ENCODE results near the gene ARIH1.
"Not testable (repeated sequence)": the region's sequence is repeated elsewhere in the genome, so short reads cannot be mapped to it uniquely, and the experiment has no call there.

The ARIH1 gene

DNA sequence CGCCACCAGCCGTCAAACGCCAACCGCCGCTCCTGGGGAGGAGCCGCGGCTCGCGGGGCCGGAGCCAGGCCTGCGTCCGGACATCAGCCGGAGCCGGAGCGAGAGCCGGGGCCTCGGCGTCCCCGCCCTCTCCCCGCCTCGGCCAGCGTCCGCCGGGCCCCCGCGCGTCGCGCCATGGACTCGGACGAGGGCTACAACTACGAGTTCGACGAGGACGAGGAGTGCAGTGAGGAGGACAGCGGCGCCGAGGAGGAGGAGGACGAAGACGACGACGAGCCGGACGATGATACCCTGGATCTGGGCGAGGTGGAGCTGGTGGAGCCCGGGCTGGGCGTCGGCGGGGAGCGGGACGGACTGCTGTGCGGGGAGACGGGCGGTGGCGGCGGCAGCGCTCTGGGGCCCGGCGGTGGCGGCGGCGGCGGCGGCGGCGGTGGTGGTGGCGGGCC, 359 bp downstream of the ARIH1 start:
- Mint-ChIP-seq H3K4me1 (ENCODE audit: low read depth in 2 of 2) (peaks cover 35 to 54% of the 10 kb centered on the region in 2 donors), H3K27ac (peak overlapping the region; percentile 100), H3K27me3 (no peaks in the 10 kb centered on the region), H3K36me3 (ENCODE audit: insufficient read depth) (peaks cover 65% of the 10 kb centered on the region), H3K9me3 (no peaks in the 10 kb centered on the region), H3K4me3 (peak overlapping the region; percentile 96 to 97)
- DNase-seq (no peak), ATAC-seq (replicated peaks) (peak; percentile 7)

DNA sequence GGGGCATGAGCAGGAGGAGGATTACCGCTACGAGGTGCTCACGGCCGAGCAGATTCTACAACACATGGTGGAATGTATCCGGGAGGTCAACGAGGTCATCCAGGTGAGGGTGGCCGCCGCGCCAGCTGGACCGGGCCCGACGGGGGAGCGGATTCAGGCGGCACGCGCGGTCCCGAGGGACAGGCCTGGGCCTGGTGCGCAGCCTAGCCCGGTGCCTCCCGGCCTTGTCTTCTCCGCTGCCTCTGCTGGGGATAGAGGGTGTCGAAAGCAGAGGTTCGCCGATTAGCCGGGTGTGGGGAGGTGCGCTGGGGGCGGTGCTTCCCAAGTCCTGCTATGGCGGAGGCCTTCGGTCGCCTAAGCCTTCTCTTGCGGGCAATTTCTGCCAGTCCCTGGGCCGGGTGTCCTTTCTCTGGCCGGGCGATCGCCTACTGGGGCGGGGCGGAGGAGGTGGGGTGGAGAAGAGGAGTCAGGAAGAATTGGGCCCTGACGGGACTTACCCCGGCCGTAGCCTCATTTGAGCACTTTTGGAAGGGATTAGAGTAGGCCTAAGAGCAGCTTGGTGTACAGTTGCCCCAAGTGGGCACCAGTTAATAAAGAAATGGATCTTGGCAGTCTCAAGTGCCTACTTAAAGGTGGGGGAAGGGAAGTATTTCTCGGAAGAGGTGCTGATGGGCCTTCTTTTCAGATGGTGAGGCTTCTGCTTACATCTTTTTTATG, 940 bp downstream of the ARIH1 start:
- Mint-ChIP-seq H3K9me3 (no peaks in the 10 kb centered on the region), H3K27me3 (no peaks in the 10 kb centered on the region), H3K27ac (peak overlapping the region; percentile 100), H3K36me3 (ENCODE audit: insufficient read depth) (peaks cover 71% of the 10 kb centered on the region), H3K4me3 (peak overlapping the region; percentile 96 to 97), H3K4me1 (ENCODE audit: low read depth in 2 of 2) (peaks cover 35 to 54% of the 10 kb centered on the region in 2 donors)
- ATAC-seq (replicated peaks) (peak; percentile 55), DNase-seq (peak; percentile 75 to 82 (median 77))

DNA sequence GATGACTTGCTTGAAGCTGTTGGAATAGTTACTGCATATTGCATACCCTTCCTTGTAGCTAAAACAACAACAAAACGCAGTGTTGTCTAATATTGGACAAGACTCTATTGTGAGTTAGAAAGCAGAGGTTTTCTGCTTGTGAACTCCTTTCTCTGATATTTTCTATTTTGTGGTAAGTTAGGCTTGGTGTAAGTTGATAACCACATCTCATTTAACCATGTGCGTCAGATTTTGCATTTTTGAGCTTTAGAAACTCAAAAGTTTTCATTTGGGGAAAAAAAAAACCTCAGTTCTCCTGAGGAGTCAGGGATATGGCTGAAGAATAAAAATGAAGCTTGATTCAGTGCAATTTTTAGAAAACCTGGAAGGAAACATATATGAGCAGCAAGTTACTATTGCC, 1.5 kb downstream of the ARIH1 start:
- H3K9me3 Mint-ChIP-seq = no peaks in the 10 kb centered on the region
- H3K4me3 Mint-ChIP-seq = peak overlapping the region; percentile 96 to 97
- no peaks in the 10 kb centered on the region for H3K27me3 Mint-ChIP-seq
- H3K27ac Mint-ChIP-seq = peak overlapping the region; percentile 100
- H3K4me1 Mint-ChIP-seq (ENCODE audit: low read depth in 2 of 2) = peaks cover 40 to 59% of the 10 kb centered on the region in 2 donors
- no peak for DNase-seq
- H3K36me3 Mint-ChIP-seq (ENCODE audit: insufficient read depth) = peaks cover 77% of the 10 kb centered on the region
- ATAC-seq (replicated peaks) = no peak

GRCh38 chr15:72476330-72476729, 2.2 kb downstream of the ARIH1 start:
- DNase-seq; ATAC-seq (replicated peaks); H3K27me3 Mint-ChIP-seq; H3K9me3 Mint-ChIP-seq: not testable (repeated sequence)
- peaks cover 75% of the 10 kb centered on the region for H3K36me3 Mint-ChIP-seq (ENCODE audit: insufficient read depth)
- peak overlapping the region; percentile 96 to 97 for H3K4me3 Mint-ChIP-seq
- peak overlapping the region; percentile 41 to 69 for H3K27ac Mint-ChIP-seq
- peaks cover 46 to 62% of the 10 kb centered on the region in 2 donors for H3K4me1 Mint-ChIP-seq (ENCODE audit: low read depth in 2 of 2)

DNA sequence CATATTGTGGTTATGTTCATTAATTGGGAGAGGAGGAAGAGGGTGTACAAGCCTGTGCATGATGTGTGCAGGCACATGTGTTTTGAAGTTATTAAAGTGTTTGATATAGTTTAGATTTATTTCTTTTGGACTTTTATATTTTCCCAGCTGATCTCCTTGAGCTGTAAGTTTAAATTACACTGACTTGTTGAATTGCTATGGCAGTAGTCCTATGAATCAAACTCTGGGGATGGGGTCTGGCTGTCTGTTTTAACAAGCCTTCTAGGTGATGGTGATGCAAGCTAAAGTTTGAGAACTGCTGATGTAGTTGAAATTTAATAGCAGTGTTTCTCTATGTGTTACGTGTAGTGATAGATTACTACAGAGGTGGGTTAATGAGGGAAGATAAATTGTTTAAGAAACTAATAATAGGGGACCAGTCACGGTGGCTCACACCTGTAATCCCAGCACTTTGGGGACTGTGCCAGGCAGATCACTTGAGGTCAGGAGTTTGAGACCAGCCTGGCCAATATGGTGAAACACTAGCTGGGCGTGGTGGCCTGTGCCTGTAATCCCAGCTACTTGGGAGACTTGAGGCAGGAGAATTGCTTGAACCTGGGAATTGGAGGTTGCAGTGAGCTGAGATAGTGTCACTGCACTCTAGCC, 7.0 kb downstream of the ARIH1 start:
- no peaks in the 10 kb centered on the region for H3K27me3 Mint-ChIP-seq
- ATAC-seq (replicated peaks) (no peak), DNase-seq (no peak)
- H3K4me1 Mint-ChIP-seq (ENCODE audit: low read depth in 2 of 2) = peaks cover 49 to 68% of the 10 kb centered on the region in 2 donors
- H3K36me3 Mint-ChIP-seq (ENCODE audit: insufficient read depth) = peaks cover 69% of the 10 kb centered on the region
- no peaks in the 10 kb centered on the region for H3K9me3 Mint-ChIP-seq
- peak overlapping the region; percentile 2 to 79 for H3K27ac Mint-ChIP-seq
- peak overlapping the region; percentile 24 to 35 for H3K4me3 Mint-ChIP-seq

GRCh38 chr15:72482275-72482674, 8.1 kb downstream of the ARIH1 start:
- Mint-ChIP-seq H3K4me3 (peak overlapping the region; percentile 1 to 39), H3K9me3 (no peaks in the 10 kb centered on the region), H3K27me3 (no peaks in the 10 kb centered on the region), H3K36me3 (ENCODE audit: insufficient read depth) (peaks cover 57% of the 10 kb centered on the region), H3K27ac (peak overlapping the region in 1 of 2 donors; percentile 2), H3K4me1 (ENCODE audit: low read depth in 2 of 2) (peaks cover 43 to 61% of the 10 kb centered on the region in 2 donors)
- DNase-seq (no peak), ATAC-seq (replicated peaks) (no peak)

DNA sequence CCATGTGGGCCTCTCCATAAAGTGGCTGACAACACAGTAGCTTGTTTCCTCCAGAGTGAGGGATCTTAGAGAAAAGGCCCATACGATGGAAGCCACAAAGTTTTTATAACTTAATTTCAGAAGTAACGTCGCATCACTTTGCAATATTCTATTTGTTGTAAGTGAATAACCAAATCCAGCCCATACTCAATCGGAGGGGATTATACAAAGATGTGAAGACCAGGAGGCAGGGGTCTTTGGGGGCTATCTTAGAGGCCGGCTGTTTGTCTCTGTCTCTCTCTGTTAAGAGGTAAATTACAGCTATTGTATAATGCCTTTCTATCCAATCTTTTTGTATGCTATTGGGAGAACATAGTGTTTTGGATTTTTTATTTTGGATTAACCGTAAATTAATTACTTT, 9.1 kb downstream of the ARIH1 start:
- Mint-ChIP-seq H3K4me3 (peak overlapping the region; percentile 20 to 30), H3K9me3 (no peaks in the 10 kb centered on the region), H3K4me1 (ENCODE audit: low read depth in 2 of 2) (peaks cover 50 to 69% of the 10 kb centered on the region in 2 donors), H3K27me3 (no peaks in the 10 kb centered on the region), H3K36me3 (ENCODE audit: insufficient read depth) (peaks cover 53% of the 10 kb centered on the region), H3K27ac (no peak overlapping the region)
- DNase-seq = no peak
- ATAC-seq (replicated peaks) = no peak

DNA sequence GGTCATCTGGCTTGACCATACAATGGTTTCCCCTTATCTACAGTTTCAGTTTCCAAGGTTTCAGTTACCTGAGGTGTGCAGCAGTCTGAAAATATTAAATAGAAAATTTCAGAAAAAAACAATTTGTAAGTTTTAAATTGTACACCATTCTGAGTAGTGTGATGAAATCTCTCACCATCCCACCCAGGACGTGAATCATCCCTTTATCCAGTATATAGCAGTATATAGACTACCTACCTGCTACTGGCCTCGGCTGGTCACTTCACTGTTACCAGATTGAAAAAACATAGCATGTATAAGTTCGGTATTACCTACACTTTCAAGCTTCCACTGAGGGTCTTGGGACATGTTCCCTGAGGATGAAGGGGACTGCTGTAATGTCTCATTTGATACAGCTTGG, 12.0 kb downstream of the ARIH1 start:
- Mint-ChIP-seq H3K27me3 (no peaks in the 10 kb centered on the region), H3K4me3 (no peak overlapping the region), H3K9me3 (no peaks in the 10 kb centered on the region), H3K36me3 (ENCODE audit: insufficient read depth) (peaks cover 42% of the 10 kb centered on the region), H3K4me1 (ENCODE audit: low read depth in 2 of 2) (peaks cover 47 to 67% of the 10 kb centered on the region in 2 donors), H3K27ac (no peak overlapping the region)
- ATAC-seq (replicated peaks) (peak; percentile 17), DNase-seq (no peak)

DNA sequence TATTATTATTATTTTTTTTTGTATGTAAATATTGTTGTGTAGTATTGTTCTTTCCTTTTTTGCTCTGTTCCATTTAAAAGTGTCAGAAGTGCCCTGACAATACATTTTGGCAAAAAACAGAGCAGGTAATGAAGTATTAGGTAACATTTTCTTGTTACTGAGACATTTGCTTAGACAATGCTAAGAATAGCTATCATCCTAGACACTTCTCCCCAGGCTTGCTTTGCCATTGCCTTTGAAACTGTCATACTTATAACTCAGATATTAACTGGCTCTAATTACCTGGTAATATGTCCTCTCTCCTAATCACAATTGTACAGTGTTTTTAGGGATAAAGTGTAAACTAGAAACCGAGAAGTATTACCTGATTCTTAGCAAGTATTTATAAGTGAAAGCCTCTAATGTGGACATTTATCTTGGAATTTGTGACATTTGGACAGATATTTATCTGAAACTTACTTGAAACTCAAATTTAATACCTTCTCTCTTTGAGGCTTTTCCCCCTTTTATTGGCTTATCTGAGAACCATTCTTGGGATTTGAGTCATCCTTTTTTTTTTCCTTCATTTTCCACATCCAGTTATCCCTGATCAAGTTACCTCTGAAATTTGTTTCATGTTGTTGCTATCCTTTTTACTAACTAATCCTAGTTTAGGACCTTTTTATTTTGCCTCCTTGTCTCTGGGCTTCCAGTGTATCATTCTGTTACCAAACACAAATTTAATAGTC, 13.1 kb downstream of the ARIH1 start:
- Mint-ChIP-seq H3K27me3 (no peaks in the 10 kb centered on the region), H3K27ac (no peak overlapping the region), H3K4me1 (ENCODE audit: low read depth in 2 of 2) (peaks cover 47 to 68% of the 10 kb centered on the region in 2 donors)

DNA sequence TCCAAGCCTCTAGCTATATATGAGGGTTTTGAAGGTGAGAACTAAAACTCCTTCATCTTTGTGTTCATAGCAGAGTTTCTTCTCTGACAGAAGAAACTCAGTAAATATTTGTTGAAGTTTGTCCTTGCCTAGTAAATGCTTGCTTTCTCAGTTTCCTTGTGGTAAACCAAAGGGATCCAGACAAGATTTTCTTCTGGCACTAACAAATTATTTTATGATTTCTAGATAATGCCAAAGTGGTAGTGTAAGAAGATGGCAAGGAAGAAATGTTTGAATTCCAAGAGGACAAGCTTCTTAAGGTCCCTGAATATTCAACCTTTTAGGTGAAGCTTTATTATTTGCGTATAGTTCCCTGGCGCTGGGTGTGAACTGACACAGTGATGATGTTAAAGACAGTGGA, 14.4 kb downstream of the ARIH1 start:
- Mint-ChIP-seq H3K4me1 (ENCODE audit: low read depth in 2 of 2) (peaks cover 41 to 65% of the 10 kb centered on the region in 2 donors), H3K27me3 (no peaks in the 10 kb centered on the region), H3K4me3 (peak overlapping the region; percentile 43 to 69), H3K36me3 (ENCODE audit: insufficient read depth) (peaks cover 39% of the 10 kb centered on the region), H3K27ac (peak overlapping the region in 1 of 2 donors; percentile 37), H3K9me3 (no peaks in the 10 kb centered on the region)
- ATAC-seq (replicated peaks) = no peak
- DNase-seq = no peak

More for the DNA sequence above, 13.1 kb downstream of the ARIH1 start:
- Mint-ChIP-seq H3K36me3 (ENCODE audit: insufficient read depth) (peaks cover 46% of the 10 kb centered on the region), H3K4me3 (peak overlapping the region in 1 of 2 donors; percentile 69), H3K9me3 (no peaks in the 10 kb centered on the region)
- DNase-seq = no peak
- no peak for ATAC-seq (replicated peaks)

DNA sequence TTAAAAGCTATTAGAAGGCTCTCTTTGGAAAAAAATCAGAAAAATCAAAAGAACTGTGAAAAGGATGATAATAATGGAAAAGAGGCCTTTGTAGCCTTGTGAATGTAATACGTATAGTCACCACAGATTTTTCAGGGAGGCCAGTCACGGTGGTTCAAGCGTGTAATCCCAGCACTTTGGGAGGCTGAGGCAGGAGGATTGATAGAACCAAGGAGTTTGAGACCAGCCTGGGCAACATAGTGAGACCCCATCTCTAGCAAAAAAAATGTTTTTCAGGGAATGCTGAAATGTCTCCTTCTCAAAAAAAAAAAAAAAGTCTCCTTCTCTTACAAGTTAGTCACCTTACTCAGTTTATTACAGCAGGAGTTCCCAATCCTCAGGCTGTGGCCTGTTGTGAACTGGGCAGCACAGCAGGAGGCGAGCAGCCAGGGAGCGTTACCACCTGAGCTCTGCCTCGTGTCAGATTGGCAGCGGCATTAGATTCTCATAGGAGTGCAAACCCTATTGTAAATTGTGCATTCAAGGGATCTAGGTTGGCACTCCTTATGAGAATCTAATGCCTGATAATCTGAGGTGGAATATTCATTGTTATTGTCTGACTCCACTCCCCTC, 15.9 kb downstream of the ARIH1 start:
- Mint-ChIP-seq H3K27ac (peak overlapping the region in 1 of 2 donors; percentile 27), H3K27me3 (no peaks in the 10 kb centered on the region), H3K4me3 (peak overlapping the region in 1 of 2 donors; percentile 27), H3K9me3 (no peaks in the 10 kb centered on the region), H3K4me1 (ENCODE audit: low read depth in 2 of 2) (peaks cover 44 to 67% of the 10 kb centered on the region in 2 donors), H3K36me3 (ENCODE audit: insufficient read depth) (peaks cover 33% of the 10 kb centered on the region)
- no peak for ATAC-seq (replicated peaks)
- DNase-seq = no peak

DNA sequence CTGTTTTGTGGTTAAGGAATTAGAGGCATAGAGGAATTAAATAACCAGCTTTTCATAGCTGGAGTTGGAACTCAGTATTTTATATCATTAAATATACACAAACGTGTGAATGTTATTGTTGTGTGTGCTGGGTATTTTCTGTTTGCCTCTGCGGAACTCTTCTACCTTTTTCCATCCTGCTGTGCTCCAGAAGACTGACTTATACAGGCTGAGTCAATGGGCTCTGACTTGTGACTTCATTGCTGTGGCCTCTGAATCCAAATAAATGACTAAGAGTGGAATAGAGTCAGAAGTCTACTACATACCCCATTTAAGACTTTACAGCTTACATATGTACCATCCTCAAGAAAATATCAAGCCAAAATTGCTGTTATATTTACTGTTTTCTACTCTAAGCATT, 17.6 kb downstream of the ARIH1 start:
- H3K27ac Mint-ChIP-seq = no peak overlapping the region
- no peaks in the 10 kb centered on the region for H3K9me3 Mint-ChIP-seq
- DNase-seq (no peak), ATAC-seq (replicated peaks) (no peak)
- peaks cover 36% of the 10 kb centered on the region for H3K36me3 Mint-ChIP-seq (ENCODE audit: insufficient read depth)
- H3K4me3 Mint-ChIP-seq = peak overlapping the region in 1 of 2 donors; percentile 26
- peaks cover 46 to 73% of the 10 kb centered on the region in 2 donors for H3K4me1 Mint-ChIP-seq (ENCODE audit: low read depth in 2 of 2)
- no peaks in the 10 kb centered on the region for H3K27me3 Mint-ChIP-seq

DNA sequence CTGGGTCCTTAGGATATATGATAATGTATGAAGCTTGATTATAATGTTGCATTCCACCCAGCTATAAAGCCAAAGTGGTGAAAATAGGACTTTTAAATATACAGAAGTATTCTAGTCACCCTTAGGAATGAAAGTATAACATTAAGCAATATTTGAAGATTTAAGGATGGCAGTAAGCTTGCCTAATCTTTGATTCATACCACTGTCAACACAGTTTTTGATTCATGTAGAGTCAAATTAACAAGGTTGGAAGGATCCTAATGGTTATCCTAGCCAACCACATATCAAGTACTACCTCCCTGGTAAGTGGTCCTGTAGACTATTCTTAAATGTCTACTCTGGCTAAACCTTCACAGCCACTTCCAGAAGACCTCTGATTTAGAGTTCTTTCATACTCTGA, 18.6 kb downstream of the ARIH1 start:
- H3K4me1 Mint-ChIP-seq (ENCODE audit: low read depth in 2 of 2) = peaks cover 45 to 74% of the 10 kb centered on the region in 2 donors
- ATAC-seq (replicated peaks) = peak; percentile 5

More for the DNA sequence above, 18.6 kb downstream of the ARIH1 start:
- no peak for DNase-seq
- peak overlapping the region; percentile 43 to 51 for H3K4me3 Mint-ChIP-seq
- no peaks in the 10 kb centered on the region for H3K9me3 Mint-ChIP-seq
- no peak overlapping the region for H3K27ac Mint-ChIP-seq
- no peaks in the 10 kb centered on the region for H3K27me3 Mint-ChIP-seq
- peaks cover 34% of the 10 kb centered on the region for H3K36me3 Mint-ChIP-seq (ENCODE audit: insufficient read depth)

Data from effector memory CD8-positive, alpha-beta T cell (primary cell).